BJ (cell line): ENCODE data around the gene OTOP2. TPM values are rescaled to one million over a fixed set of nuclear protein-coding genes. Genes with fewer than 3 reads are reported as not detected.

Source experiments
- CTCF ChIA-PET: fragments of 350-600 bp; formaldehyde crosslinking; extraction: SDS; loops from one replicate; lab custom pipeline; 2021; ENCODE audit warnings: antibody characterized with exemption, inconsistent platforms; lab: Yijun Ruan, JAX
- POLR2A ChIA-PET: fragments of 300-600 bp; sonication (Branson Sonifier 250); formaldehyde crosslinking; extraction: SDS; loops from one replicate; lab custom pipeline; 2021; ENCODE audit warnings: antibody characterized with exemption; lab: Charles Lee
- DNase-seq: peaks from one replicate; pipeline ENCODE4 v3.0.0-alpha.2; 2011; ENCODE audit warnings: low read depth
- H3K27me3 ChIP-seq: 2 replicates; pipeline ENCODE4 v1.6.0; 2011; ENCODE audit warnings: low read length; ENCODE audit not compliant: control insufficient read depth, insufficient read depth
- H3K36me3 ChIP-seq: 2 replicates; pipeline ENCODE4 v1.5.1; 2011; ENCODE audit warnings: low read length; ENCODE audit not compliant: control insufficient read depth, insufficient read depth
- H3K4me3 ChIP-seq: 2 replicates; pipeline ENCODE4 v1.5.1; 2011; ENCODE audit warnings: low read depth, mild to moderate bottlenecking, control low read depth, low read length
- polyA plus RNA-seq: library from polyadenylated mRNA; depleted of rRNA; stranded (reverse); fragments of >200 nt; gene quantifications from 2 replicates; pipeline ENCODE4 v1.2.3, GENCODE V29; 2011
- TF ChIP-seq, protein P1 (sequence below): IDR thresholded peaks from 2 replicates; pipeline ENCODE4 v1.5.1; 2011; ENCODE audit warnings: low read depth, mild to moderate bottlenecking, control low read depth, inconsistent platforms, low read length, moderate library complexity; ENCODE audit not compliant: insufficient read depth

Gene OTOP2
- polyA plus RNA-seq, 1 experiment: not detected

- ChIA-PET POLR2A (no interaction called here), CTCF (interaction anchor here (1.0 to 5.2 kb wide), 20 partner anchors 8 to 248 kb away, joined by 3 to 52 read pairs (median 12); partner anchors contain the start of genes CDR2L, HID1, KCTD2 and MRPL58)
- H3K36me3 ChIP-seq: no peaks in the 10 kb centered on the region
- H3K4me3 ChIP-seq: no peak overlapping the region
- peaks cover 5% of the 10 kb centered on the region; the same call in 1 of the 2 replicates for H3K27me3 ChIP-seq
- TF ChIP-seq, protein P1, sequence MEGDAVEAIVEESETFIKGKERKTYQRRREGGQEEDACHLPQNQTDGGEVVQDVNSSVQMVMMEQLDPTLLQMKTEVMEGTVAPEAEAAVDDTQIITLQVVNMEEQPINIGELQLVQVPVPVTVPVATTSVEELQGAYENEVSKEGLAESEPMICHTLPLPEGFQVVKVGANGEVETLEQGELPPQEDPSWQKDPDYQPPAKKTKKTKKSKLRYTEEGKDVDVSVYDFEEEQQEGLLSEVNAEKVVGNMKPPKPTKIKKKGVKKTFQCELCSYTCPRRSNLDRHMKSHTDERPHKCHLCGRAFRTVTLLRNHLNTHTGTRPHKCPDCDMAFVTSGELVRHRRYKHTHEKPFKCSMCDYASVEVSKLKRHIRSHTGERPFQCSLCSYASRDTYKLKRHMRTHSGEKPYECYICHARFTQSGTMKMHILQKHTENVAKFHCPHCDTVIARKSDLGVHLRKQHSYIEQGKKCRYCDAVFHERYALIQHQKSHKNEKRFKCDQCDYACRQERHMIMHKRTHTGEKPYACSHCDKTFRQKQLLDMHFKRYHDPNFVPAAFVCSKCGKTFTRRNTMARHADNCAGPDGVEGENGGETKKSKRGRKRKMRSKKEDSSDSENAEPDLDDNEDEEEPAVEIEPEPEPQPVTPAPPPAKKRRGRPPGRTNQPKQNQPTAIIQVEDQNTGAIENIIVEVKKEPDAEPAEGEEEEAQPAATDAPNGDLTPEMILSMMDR: no peak
- DNase-seq: no peak
Observed at GRCh38 chr17:74959826-74960515, 35.9 kb downstream of the OTOP2 start.

GRCh38 chr17:74960570-74961342 is 36.7 kb downstream of the OTOP2 start:
- CTCF ChIA-PET: interaction anchor here (0.6 to 5.2 kb wide), 43 partner anchors 9 to 554 kb away, joined by 3 to 52 read pairs (median 7); partner anchors contain the start of genes CDR2L, HID1, KCTD2 and MIF4GD

DNA sequence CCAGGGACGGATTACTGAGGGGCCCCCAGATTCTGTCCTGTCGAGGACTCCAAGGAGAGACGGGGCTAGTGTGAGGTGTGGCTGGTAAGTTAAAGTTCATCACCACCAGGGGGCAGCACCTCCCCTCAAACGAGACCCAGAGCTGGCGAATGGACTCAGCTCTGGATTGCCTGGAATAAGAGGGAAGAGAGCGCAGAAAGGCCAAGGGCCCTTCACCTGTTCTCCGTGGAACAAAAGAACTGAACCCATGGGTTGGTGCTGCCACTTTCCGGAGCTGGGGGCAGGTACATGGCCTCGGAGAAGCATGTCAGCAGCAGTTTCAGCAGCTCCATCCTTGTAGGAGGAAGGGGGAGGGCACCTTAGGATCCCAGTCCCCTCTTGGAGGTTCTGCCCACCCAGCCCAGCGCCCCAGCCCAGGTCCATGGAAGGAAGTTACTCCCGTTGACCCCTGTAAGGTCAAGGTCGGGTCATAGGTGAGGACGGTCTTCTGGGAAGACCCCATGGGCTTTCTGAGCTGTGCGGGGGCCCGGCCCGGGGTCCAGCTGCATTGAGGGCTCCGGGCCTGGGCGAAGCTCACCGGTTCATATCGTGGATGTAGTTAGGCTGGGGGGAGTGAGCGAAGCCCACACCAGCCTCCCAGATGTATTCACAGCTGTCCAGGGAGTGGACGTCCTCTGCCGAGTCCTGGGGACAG is 37.7 kb downstream of the OTOP2 start:
- CTCF ChIA-PET: interaction anchor here (0.6 to 5.2 kb wide), 59 partner anchors 10 to 553 kb away, joined by 3 to 52 read pairs (median 4); partner anchors contain the start of genes ATP5PD, CDR2L, HID1 and KCTD2
- POLR2A ChIA-PET: no interaction called here

More at GRCh38 chr17:74960570-74961342, 36.7 kb downstream of the OTOP2 start:
- DNase-seq: no peak
- TF ChIP-seq, protein P1: peak; percentile 41
- Histone ChIP-seq H3K4me3 (no peak overlapping the region), H3K27me3 (peaks cover 5% of the 10 kb centered on the region; the same call in 1 of the 2 replicates), H3K36me3 (no peaks in the 10 kb centered on the region)
- POLR2A ChIA-PET: no interaction called here

GRCh38 chr17:74962622-74963394 is 38.7 kb downstream of the OTOP2 start:
- DNase-seq: no peak
- H3K36me3 ChIP-seq: no peaks in the 10 kb centered on the region
- H3K27me3 ChIP-seq: no peaks in the 10 kb centered on the region
- H3K4me3 ChIP-seq: no peak overlapping the region
- ChIA-PET CTCF (interaction anchor here (0.6 to 5.2 kb wide), 21 partner anchors 9 to 276 kb away, joined by 3 to 52 read pairs (median 9); partner anchors contain the start of genes ATP5PD, CDR2L, HID1 and MRPL58), POLR2A (no interaction called here)
- TF ChIP-seq, protein P1: no peak

More for the DNA sequence above, 37.7 kb downstream of the OTOP2 start:
- TF ChIP-seq, protein P1: peak; percentile 70
- Histone ChIP-seq H3K36me3 (no peaks in the 10 kb centered on the region), H3K4me3 (no peak overlapping the region), H3K27me3 (peaks cover 1% of the 10 kb centered on the region; the same call in 1 of the 2 replicates)
- no peak for DNase-seq
